H1 (cell line): ENCODE data around the gene CLDN6. TPM values are rescaled to one million over a fixed set of nuclear protein-coding genes. Genes with fewer than 3 reads are reported as not detected.

Experiments used
- CTCF ChIA-PET: fragments of 300-600 bp; sonication (Branson Sonifier 250); formaldehyde crosslinking; loops from one replicate; lab custom pipeline; 2021; ENCODE audit not compliant: partially characterized antibody; lab: Charles Lee
- POLR2A ChIA-PET: fragments of 300-600 bp; sonication (Branson Sonifier 250); formaldehyde crosslinking; loops from one replicate; lab custom pipeline; 2021; ENCODE audit warnings: inconsistent platforms; ENCODE audit not compliant: partially characterized antibody; lab: Charles Lee
- DNase-seq, 2 experiments: peaks; one replicate each; pipeline versions ENCODE4 v3.0.0 to v3.0.0-alpha.2; 2010 to 2022; ENCODE audit warnings: low spot score in 2 of 2, low read depth in 1 of 2, mixed read lengths in 1 of 2
- FAIRE-seq: peaks from 2 replicates; lab custom pipeline; 2011; peaks lifted over from hg19 to GRCh38; lab: Jason Lieb, UNC
- H2AFZ ChIP-seq: 2 replicates; pipeline ENCODE4 v1.8.1; 2012; ENCODE audit warnings: low read length, inconsistent platforms
- H2AK5ac ChIP-seq: 2 replicates; pipeline ENCODE4 v1.6.1; 2013; ENCODE audit warnings: low read depth, low read length
- H2BK120ac ChIP-seq: replicated peaks from 2 replicates; pipeline ENCODE3; 2013; ENCODE audit warnings: low read depth, low read length, inconsistent platforms
- H2BK12ac ChIP-seq: 2 replicates; pipeline ENCODE4 v1.6.1; 2013; ENCODE audit warnings: low read depth, low read length
- H2BK15ac ChIP-seq: 2 replicates; pipeline ENCODE4 v1.6.1; 2013; ENCODE audit warnings: low read length
- H2BK20ac ChIP-seq: 2 replicates; pipeline ENCODE4 v1.6.1; 2013; ENCODE audit warnings: low read length
- H2BK5ac ChIP-seq: 2 replicates; pipeline ENCODE4 v1.6.1; 2013; ENCODE audit warnings: low read depth, low read length
- H3K14ac ChIP-seq: 2 replicates; pipeline ENCODE4 v1.6.1; 2013; ENCODE audit warnings: inconsistent platforms; ENCODE audit not compliant: insufficient read length
- H3K18ac ChIP-seq: 2 replicates; pipeline ENCODE4 v1.6.1; 2013; ENCODE audit warnings: low read length; ENCODE audit errors: extremely low read depth
- H3K23ac ChIP-seq: 2 replicates; pipeline ENCODE4 v1.6.1; 2013; ENCODE audit warnings: inconsistent platforms; ENCODE audit not compliant: insufficient read length
- H3K23me2 ChIP-seq: 2 replicates; pipeline ENCODE4 v1.6.1; 2013; ENCODE audit warnings: low read depth, low read length
- H3K27ac ChIP-seq: 2 replicates; pipeline ENCODE4 v1.6.1; 2011; ENCODE audit warnings: low read depth, low read length, inconsistent platforms
- H3K27me3 ChIP-seq, 4 experiments: replicated peaks in 1 of 4; 1 replicate in 1 of 4; 2 replicates in 3 of 4; pipeline versions ENCODE4 v1.6.1 to v1.8.1; 2011 to 2013; ENCODE audit warnings: low read length in 3 of 4, mild to moderate bottlenecking in 3 of 4, inconsistent platforms in 2 of 4, mixed read lengths in 2 of 4, moderate library complexity in 1 of 4; ENCODE audit not compliant: control insufficient read depth in 3 of 4, insufficient read depth in 3 of 4; ENCODE audit errors: extremely low read depth in 1 of 4
- H3K36me3 ChIP-seq, 4 experiments: 2 replicates each; pipeline versions ENCODE4 v1.6.1 to v1.8.1; 2011 to 2013; ENCODE audit warnings: mild to moderate bottlenecking in 4 of 4, low read length in 3 of 4, moderate library complexity in 2 of 4, control low read depth in 1 of 4, inconsistent platforms in 1 of 4; ENCODE audit not compliant: insufficient read depth in 4 of 4, control insufficient read depth in 2 of 4
- H3K4ac ChIP-seq: replicated peaks from 2 replicates; pipeline ENCODE3; 2013; ENCODE audit warnings: low read length, low read depth, mixed read lengths, inconsistent platforms; ENCODE audit not compliant: insufficient read length
- H3K4me1 ChIP-seq, 4 experiments: replicated peaks in 1 of 4; 1 replicate in 1 of 4; 2 replicates in 3 of 4; pipeline versions ENCODE4 v1.6.1 to v1.8.1; 2011 to 2013; ENCODE audit warnings: low read length in 3 of 4, inconsistent platforms in 2 of 4, mixed read lengths in 1 of 4; ENCODE audit not compliant: insufficient read depth in 4 of 4, control insufficient read depth in 3 of 4
- H3K4me2 ChIP-seq, 2 experiments: 2 replicates each; pipeline versions ENCODE4 v1.6.1 to v1.8.1; 2011 to 2013; ENCODE audit warnings: low read depth in 2 of 2, low read length in 2 of 2, control low read depth in 1 of 2, inconsistent platforms in 1 of 2, mild to moderate bottlenecking in 1 of 2; ENCODE audit not compliant: insufficient read depth in 1 of 2
- H3K4me3 ChIP-seq, 4 experiments: fragments of 200-600, 300-600 bp in 1 of 4; sonication (generic), shearing (Covaris generic), sonication (Bioruptor Twin) in 1 of 4; 2 replicates each; pipeline versions ENCODE4 v1.5.1 to v1.8.1; 2011 to 2016; ENCODE audit warnings: low read length in 4 of 4, low read depth in 3 of 4, control low read depth in 2 of 4, inconsistent platforms in 2 of 4, mild to moderate bottlenecking in 2 of 4, mixed read lengths in 1 of 4, moderate library complexity in 1 of 4; ENCODE audit not compliant: insufficient read depth in 2 of 4; ENCODE audit errors: extremely low read depth in 1 of 4
- H3K56ac ChIP-seq: replicated peaks from 2 replicates; pipeline ENCODE3; 2013; ENCODE audit warnings: low read depth, mild to moderate bottlenecking, mixed read lengths, low read length, inconsistent platforms; ENCODE audit not compliant: insufficient read length
- H3K79me1 ChIP-seq: 2 replicates; pipeline ENCODE4 v1.6.1; 2013; ENCODE audit warnings: low read depth, low read length, control low read depth
- H3K79me2 ChIP-seq, 2 experiments: 2 replicates each; pipeline versions ENCODE4 v1.6.1 to v1.8.1; 2012 to 2013; ENCODE audit warnings: low read length in 2 of 2, mild to moderate bottlenecking in 2 of 2, inconsistent platforms in 1 of 2; ENCODE audit not compliant: insufficient read depth in 2 of 2, control insufficient read depth in 1 of 2
- H3K9ac ChIP-seq, 4 experiments: replicated peaks in 1 of 4; 1 replicate in 1 of 4; 2 replicates in 3 of 4; pipeline versions ENCODE4 v1.6.1 to v1.8.1; 2011 to 2013; ENCODE audit warnings: low read depth in 3 of 4, low read length in 3 of 4, control low read depth in 2 of 4, mild to moderate bottlenecking in 2 of 4, moderate library complexity in 2 of 4, inconsistent platforms in 1 of 4; ENCODE audit errors: extremely low read depth in 1 of 4
- H3K9me3 ChIP-seq, 2 experiments: 2 replicates each; pipeline versions ENCODE4 v1.6.1 to v1.8.1; 2012 to 2013; ENCODE audit warnings: mild to moderate bottlenecking in 2 of 2, moderate library complexity in 2 of 2, control low read depth in 1 of 2, inconsistent platforms in 1 of 2, low read depth in 1 of 2, low read length in 1 of 2, mixed read lengths in 1 of 2; ENCODE audit not compliant: insufficient read depth in 2 of 2
- H4K20me1 ChIP-seq, 2 experiments: replicated peaks in 1 of 2; 2 replicates each; pipeline versions ENCODE3 to v1.8.1; 2011 to 2013; ENCODE audit warnings: inconsistent platforms in 2 of 2, low read length in 2 of 2, mild to moderate bottlenecking in 1 of 2; ENCODE audit not compliant: insufficient read depth in 2 of 2, control insufficient read depth in 1 of 2
- H4K5ac ChIP-seq: 2 replicates; pipeline ENCODE4 v1.6.1; 2013; ENCODE audit warnings: low read length, low read depth, mixed read lengths, inconsistent platforms; ENCODE audit not compliant: insufficient read length
- H4K8ac ChIP-seq: 2 replicates; pipeline ENCODE4 v1.8.0; 2013; ENCODE audit warnings: mild to moderate bottlenecking, moderate library complexity, low read length, inconsistent platforms; ENCODE audit not compliant: insufficient read depth; ENCODE audit errors: extremely low read depth
- H4K91ac ChIP-seq: replicated peaks from 2 replicates; pipeline ENCODE3; 2013; ENCODE audit warnings: low read length, mixed read lengths, inconsistent platforms; ENCODE audit not compliant: insufficient read length
- CHD2 ChIP-seq: IDR thresholded peaks from 2 replicates; pipeline ENCODE4 v1.6.1; 2012; ENCODE audit warnings: low read length, improper control_type of control experiment
- EGR1 ChIP-seq: IDR thresholded peaks from 2 replicates; pipeline ENCODE4 v1.6.1; 2011; ENCODE audit warnings: low read depth, low read length, borderline replicate concordance
- NRF1 ChIP-seq: IDR thresholded peaks from 2 replicates; pipeline ENCODE4 v1.6.1; 2011; ENCODE audit warnings: mild to moderate bottlenecking, low read depth, low read length, improper control_type of control experiment
- RBBP5 ChIP-seq: IDR thresholded peaks from 2 replicates; pipeline ENCODE4 v1.7.1; 2012; ENCODE audit warnings: low read depth, mild to moderate bottlenecking, inconsistent platforms, low read length, moderate library complexity, borderline replicate concordance
- RNF2 ChIP-seq: fragments of 200-900, 300-1000 bp; sonication (generic); IDR thresholded peaks from 2 replicates; pipeline ENCODE4 v1.7.1; 2016; ENCODE audit warnings: borderline replicate concordance, low read depth, mild to moderate bottlenecking, antibody characterized with exemption, low read length; ENCODE audit not compliant: poor library complexity, severe bottlenecking; ENCODE audit errors: missing control alignments
- RXRA ChIP-seq: IDR thresholded peaks from 2 replicates; pipeline ENCODE4 v1.6.1; 2011; ENCODE audit warnings: low read depth, mild to moderate bottlenecking, low read length, moderate library complexity; ENCODE audit not compliant: insufficient read depth
- SIX5 ChIP-seq: IDR thresholded peaks from 2 replicates; pipeline ENCODE4 v1.6.1; 2011; ENCODE audit warnings: mild to moderate bottlenecking, low read depth, low read length
- SP1 ChIP-seq: IDR thresholded peaks from 2 replicates; pipeline ENCODE4 v1.6.1; 2011; ENCODE audit warnings: low read depth, low read length
- SP4 ChIP-seq: IDR thresholded peaks from 2 replicates; pipeline ENCODE4 v1.6.1; 2012; ENCODE audit warnings: low read length, inconsistent platforms
- TBP ChIP-seq: IDR thresholded peaks from 2 replicates; pipeline ENCODE4 v1.6.1; 2011; ENCODE audit warnings: low read depth, low read length, improper control_type of control experiment
- WGBS, 2 experiments: shearing (Covaris generic) in 1 of 2; methylation state at CpG; one replicate each; pipeline versions ENCODE4 v1.1.6 to v1.1.7; 2013 to 2015; ENCODE audit warnings: low lambda C conversion rate in 2 of 2, mixed read lengths in 2 of 2, inconsistent platforms in 1 of 2, low coverage in 1 of 2, missing lambda C conversion rate in 1 of 2; ENCODE audit not compliant: insufficient replicate concordance in 2 of 2, insufficient coverage in 1 of 2, insufficient read length in 1 of 2; ENCODE audit errors: extremely low coverage in 1 of 2, missing lambda C conversion rate in 1 of 2; 5-methylcytosine and 5-hydroxymethylcytosine counted together
- polyA plus RNA-seq, 7 experiments: library from polyadenylated mRNA; depleted of rRNA in 3 of 7; stranded (reverse) in 5 of 7; unstranded in 2 of 7; fragments of >200 nt in 5 of 7; fragments of 200-250 nt in 2 of 7; gene quantifications; 1 replicate in 5 of 7; 2 replicates in 1 of 7; 4 replicates in 1 of 7; pipeline versions ENCODE4 v1.2.1 to v1.2.3, GENCODE V29; 2011 to 2013; ENCODE audit warnings: missing spikeins in 2 of 7, mixed read lengths in 2 of 7
- total RNA-seq: library from RNA; stranded (reverse); fragmentation: NEBNext Ultra II Directional; extraction: Animal tissue kit (Norgen Biotek cat#: 25700); gene quantifications from 2 replicates; pipeline ENCODE4 v1.2.1, GENCODE V29; 2021
- TF ChIP-seq, protein P1 (sequence below): IDR thresholded peaks from 2 replicates; pipeline ENCODE4 v1.6.1; 2011; ENCODE audit warnings: low read length, improper control_type of control experiment

Gene CLDN6
- total and polyA plus RNA-seq, 2 of the 8 experiments (the other 6 are each of a cell fraction or from before 2014, with no cell fraction given) = 747 to 1,115 TPM

DNA sequence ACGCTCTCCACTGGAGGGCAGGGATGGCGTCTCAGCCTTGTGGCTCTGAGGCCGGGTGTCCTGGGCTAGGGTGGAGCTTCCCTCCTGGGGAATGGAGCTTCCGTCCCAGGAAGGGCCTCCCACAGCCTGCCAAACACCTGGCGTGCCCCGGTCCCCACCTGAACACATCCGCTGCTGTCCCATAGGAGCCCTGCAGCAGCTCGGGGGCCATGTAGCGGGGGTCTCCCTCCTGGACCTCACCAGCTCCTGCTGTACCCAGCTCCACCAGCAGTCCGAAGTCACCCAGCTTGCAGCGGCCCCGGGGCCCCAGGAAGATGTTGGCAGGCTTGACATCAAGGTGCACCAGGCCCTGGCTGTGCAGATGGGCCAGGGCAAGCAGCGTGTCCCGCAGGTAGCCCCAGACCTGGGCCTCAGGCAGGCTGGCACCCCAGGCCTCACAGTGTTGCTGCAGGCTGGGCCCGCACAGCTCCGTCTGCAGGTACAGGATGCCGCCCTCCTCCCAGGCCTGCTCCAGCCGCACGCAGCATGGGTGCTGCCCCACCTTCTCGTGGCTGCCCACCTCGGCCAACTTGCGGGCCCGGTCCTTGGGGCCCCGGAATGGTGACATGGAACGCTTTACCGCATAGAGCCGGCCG is 42.7 kb downstream of the CLDN6 start:
- FAIRE-seq = no peak

More for the DNA sequence above, 42.7 kb downstream of the CLDN6 start:
- Histone ChIP-seq H3K56ac (no peak overlapping the region), H4K91ac (no peak overlapping the region), H2BK120ac (no peak overlapping the region), H2BK5ac (no peak overlapping the region), H3K79me2 (peaks cover 0 to 10% of the 10 kb centered on the region in 2 experiments; a peak in 2 of 4 replicates), H3K4me1 (peaks cover 0 to 16% (median 9%) of the 10 kb centered on the region in 4 experiments; a peak in 6 of 7 replicates), H3K4me2 (no peak overlapping the region), H2BK20ac (no peak overlapping the region), H2BK15ac (no peak overlapping the region), H3K27ac (no peak overlapping the region), H4K8ac (no peak overlapping the region), H3K79me1 (peaks cover 19% of the 10 kb centered on the region), H3K4me3 (no peak overlapping the region), H3K14ac (no peak overlapping the region), H3K23me2 (peaks cover 4% of the 10 kb centered on the region; the same call in 1 of the 2 replicates), H3K18ac (no peak overlapping the region), H2AFZ (no peak overlapping the region), H2BK12ac (no peak overlapping the region), H3K4ac (no peak overlapping the region), H4K20me1 (peaks cover 29 to 44% of the 10 kb centered on the region in 2 experiments), H4K5ac (no peak overlapping the region), H3K23ac (no peak overlapping the region), H3K27me3 (no peaks in the 10 kb centered on the region), H3K36me3 (peaks cover 20 to 46% (median 33%) of the 10 kb centered on the region in 4 experiments), H2AK5ac (no peak overlapping the region), H3K9ac (no peak overlapping the region), H3K9me3 (no peaks in the 10 kb centered on the region)
- whole genome bisulfite sequencing, 2 experiments = 94% methylated on average over 27 of the region's 28 CpGs; no CpG with 5 or more reads in 1 of the 2 experiments
- no peak for DNase-seq
- TF ChIP-seq RNF2 (no peak), SP1 (no peak), TBP (no peak), CHD2 (no peak), SP4 (no peak), SIX5 (no peak), NRF1 (no peak), RBBP5 (no peak), EGR1 (no peak), RXRA (no peak)
- TF ChIP-seq, protein P1, sequence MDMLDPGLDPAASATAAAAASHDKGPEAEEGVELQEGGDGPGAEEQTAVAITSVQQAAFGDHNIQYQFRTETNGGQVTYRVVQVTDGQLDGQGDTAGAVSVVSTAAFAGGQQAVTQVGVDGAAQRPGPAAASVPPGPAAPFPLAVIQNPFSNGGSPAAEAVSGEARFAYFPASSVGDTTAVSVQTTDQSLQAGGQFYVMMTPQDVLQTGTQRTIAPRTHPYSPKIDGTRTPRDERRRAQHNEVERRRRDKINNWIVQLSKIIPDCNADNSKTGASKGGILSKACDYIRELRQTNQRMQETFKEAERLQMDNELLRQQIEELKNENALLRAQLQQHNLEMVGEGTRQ = no peak
- ChIA-PET CTCF (interaction anchor here (0.7 to 1.7 kb wide), 6 partner anchors 9 to 1022 kb away, joined by 3 to 5 read pairs (median 4); no protein-coding TSS in a partner anchor), POLR2A (interaction anchor here (0.7 to 25.4 kb wide), 13 partner anchors 8 to 223 kb away, joined by 3 to 455 read pairs (median 3); partner anchors contain the start of genes CLDN6, HCFC1R1, KREMEN2 and PAQR4)
